HepG2 (cell line): ENCODE data around the gene RIIAD1. TPM values are rescaled to one million over a fixed set of nuclear protein-coding genes. Genes with fewer than 3 reads are reported as not detected.
A peak's percentile ranks its signal among the peaks of the same experiment; 100 is the strongest.

Source experiments
- ATAC-seq: fragments of 200-7000 bp; cut with Tn5 transposase; 3 replicates; pipeline ENCODE4 v1.9.1; 2020; ENCODE audit warnings: mild to moderate bottlenecking, moderate library complexity
- BruUV-seq: library from RNA; stranded (reverse); fragments of 400-500 nt; replicated peaks from 2 replicates; lab custom pipeline; 2021; lab: Mats Ljungman, UMichigan
- CTCF ChIA-PET: fragments of 300-600 bp; formaldehyde crosslinking; extraction: SDS; loops from one replicate; lab custom pipeline; 2021; ENCODE audit warnings: low total read pairs, inconsistent platforms, low intra/inter-chr PET ratio; lab: Yijun Ruan, JAX
- POLR2A ChIA-PET: fragments of 350-600 bp; sonication (Branson Sonifier 250); formaldehyde crosslinking; loops from one replicate; lab custom pipeline; 2020; ENCODE audit warnings: antibody characterized with exemption, inconsistent platforms; lab: Yijun Ruan, JAX
- DNase-seq: peaks from one replicate; pipeline ENCODE4 v3.0.0-alpha.2; 2015; ENCODE audit warnings: low spot score
- FAIRE-seq: peaks from 3 replicates; lab custom pipeline; 2011; peaks lifted over from hg19 to GRCh38; lab: Jason Lieb, UNC
- H2AFZ ChIP-seq: one replicate; pipeline ENCODE4 v1.6.1; 2011; ENCODE audit warnings: low read length, inconsistent platforms
- H3K27ac ChIP-seq: fragments of 300-600 bp; 3 replicates; pipeline ENCODE4 v1.8.0; 2011; ENCODE audit warnings: mixed run types, mild to moderate bottlenecking, mixed read lengths, low read length, inconsistent platforms; ENCODE audit not compliant: insufficient read depth; ENCODE audit errors: extremely low read length
- H3K27me3 ChIP-seq, 2 experiments: fragments of 200-600 bp in 1 of 2; 2 replicates in 1 of 2; 3 replicates in 1 of 2; pipeline versions ENCODE4 v1.6.0 to v1.8.0; 2011; ENCODE audit warnings: low read length in 2 of 2, mild to moderate bottlenecking in 2 of 2, moderate library complexity in 2 of 2, inconsistent platforms in 1 of 2; ENCODE audit not compliant: insufficient read depth in 2 of 2, control insufficient read depth in 1 of 2
- H3K36me3 ChIP-seq, 2 experiments: fragments of 200-600 bp in 1 of 2; replicated peaks in 1 of 2; 2 replicates in 1 of 2; 3 replicates in 1 of 2; pipeline versions ENCODE4 v1.5.1 to v1.8.0; 2011; ENCODE audit warnings: low read length in 2 of 2, inconsistent platforms in 1 of 2; ENCODE audit not compliant: insufficient read depth in 2 of 2, control insufficient read depth in 1 of 2
- H3K4me1 ChIP-seq: 2 replicates; pipeline ENCODE4 v1.5.1; 2012; ENCODE audit warnings: low read length, inconsistent platforms; ENCODE audit not compliant: insufficient read depth
- H3K4me2 ChIP-seq: 2 replicates; pipeline ENCODE4 v1.6.0; 2011; ENCODE audit warnings: low read depth, low read length, inconsistent platforms
- H3K4me3 ChIP-seq, 3 experiments: fragments of 200-600 bp in 1 of 3; sonication (generic), shearing (Covaris generic) in 1 of 3; replicated peaks in 1 of 3; 2 replicates each; pipeline ENCODE4 v1.5.1; 2011 to 2016; ENCODE audit warnings: low read length in 3 of 3, inconsistent platforms in 2 of 3, low read depth in 2 of 3, mild to moderate bottlenecking in 2 of 3, control low read depth in 1 of 3, mixed read lengths in 1 of 3; ENCODE audit not compliant: insufficient read depth in 1 of 3
- H3K79me2 ChIP-seq: one replicate; pipeline ENCODE4 v1.6.1; 2011; ENCODE audit warnings: low read length, inconsistent platforms; ENCODE audit not compliant: insufficient read depth
- H3K9ac ChIP-seq: 2 replicates; pipeline ENCODE4 v1.6.0; 2011; ENCODE audit warnings: mild to moderate bottlenecking, low read depth, low read length, inconsistent platforms; ENCODE audit not compliant: insufficient read depth
- H3K9me3 ChIP-seq: 2 replicates; pipeline ENCODE4 v1.5.1; 2012; ENCODE audit warnings: mild to moderate bottlenecking, low read length
- H4K20me1 ChIP-seq: 2 replicates; pipeline ENCODE4 v1.6.0; 2011; ENCODE audit warnings: inconsistent platforms, mild to moderate bottlenecking, low read length, moderate library complexity; ENCODE audit not compliant: insufficient read depth
- KDM3A ChIP-seq: IDR thresholded peaks from 2 replicates; pipeline ENCODE4 v1.6.1; 2018; ENCODE audit warnings: low read depth, missing compliant biosample characterization
- MAFF ChIP-seq: IDR thresholded peaks from 2 replicates; pipeline ENCODE4 v1.6.1; 2011; ENCODE audit warnings: low read depth, low read length, improper control_type of control experiment
- MAFK ChIP-seq, 2 experiments: IDR thresholded peaks in 1 of 2; conservative IDR thresholded peaks in 1 of 2; 2 replicates each; pipeline ENCODE4 v1.6.1; 2011; ENCODE audit warnings: improper control_type of control experiment in 2 of 2, low read length in 2 of 2
- POLR2G ChIP-seq: fragments of 200-400 bp; formaldehyde crosslinking; IDR thresholded peaks from 2 replicates; pipeline ENCODE4 v1.6.1; 2018; ENCODE audit warnings: mild to moderate bottlenecking, low read depth, low read length, moderate library complexity
- U2AF1 ChIP-seq: fragments of 200-400 bp; formaldehyde crosslinking; optimal IDR thresholded peaks from 2 replicates; pipeline ENCODE3; 2017; ENCODE audit warnings: mild to moderate bottlenecking, low read depth, low read length
- ZKSCAN1 ChIP-seq: fragments of 150-350 bp; IDR thresholded peaks from 2 replicates; pipeline ENCODE4 v1.6.1; 2014; ENCODE audit warnings: low read length
- ZNF207 ChIP-seq: fragments of 450-650 bp; IDR thresholded peaks from 2 replicates; pipeline ENCODE4 v1.6.1; 2016; ENCODE audit warnings: antibody characterized with exemption, borderline replicate concordance
- ZNF317 ChIP-seq: sonication (generic); formaldehyde crosslinking; IDR thresholded peaks from 2 replicates; pipeline ENCODE4 v1.5.0; 2020; ENCODE audit warnings: mild to moderate bottlenecking, missing genetic modification reagents
- ZNF335 ChIP-seq: sonication (generic); formaldehyde crosslinking; IDR thresholded peaks from 2 replicates; pipeline ENCODE4 v1.4.0; 2020; ENCODE audit warnings: missing genetic modification reagents
- ZNF501 ChIP-seq: sonication (generic); formaldehyde crosslinking; IDR thresholded peaks from 2 replicates; pipeline ENCODE4 v1.5.1; 2020; ENCODE audit warnings: mild to moderate bottlenecking, moderate library complexity, missing genetic modification reagents
- ZNF660 ChIP-seq: sonication (generic); formaldehyde crosslinking; IDR thresholded peaks from 2 replicates; pipeline ENCODE4 v1.5.1; 2020; ENCODE audit warnings: mild to moderate bottlenecking, low read depth, missing genetic modification reagents, borderline replicate concordance
- ZNF670 ChIP-seq: sonication (generic); formaldehyde crosslinking; IDR thresholded peaks from 2 replicates; pipeline ENCODE4 v1.8.0; 2022; ENCODE audit warnings: mild to moderate bottlenecking, missing genetic modification reagents, borderline replicate concordance
- WGBS: methylation state at CpG from one replicate; pipeline ENCODE4 v1.1.6; 2017; ENCODE audit warnings: low lambda C conversion rate; 5-methylcytosine and 5-hydroxymethylcytosine counted together
- in situ Hi-C: cut with HindIII; loops from 2 replicates; pipeline ENCODE4 v1.10.0; 2017; ENCODE audit warnings: low pct_unique_long_range_greater_than_20kb; ENCODE audit not compliant: extremely low pct_ligation_motif_present
- intact Hi-C: fragments of 100-400 bp; cut with micrococcal nuclease; formaldehyde crosslinking; loops from one replicate; pipeline ENCODE4 v1.10.0; 2022; ENCODE audit not compliant: unreplicated experiment
- polyA plus RNA-seq, 8 experiments: library from polyadenylated mRNA; depleted of rRNA in 3 of 8; stranded (reverse) in 7 of 8; unstranded in 1 of 8; fragments of >200 nt; fragmentation: Illumina TruSeq in 4 of 8; extraction: Trizol in 4 of 8; gene quantifications; 2 replicates each; pipeline versions ENCODE4 v1.2.1 to v1.2.3, GENCODE V29; 2011 to 2016; ENCODE audit warnings: low read depth in 4 of 8, missing spikeins in 1 of 8, mixed read lengths in 1 of 8; ENCODE audit not compliant: insufficient read depth in 1 of 8
- total RNA-seq, 5 experiments: library from RNA; depleted of rRNA; stranded (reverse); fragments of >200 nt; fragmentation: Illumina TruSeq; extraction: Trizol; gene quantifications; 2 replicates each; pipeline ENCODE4 v1.2.3, GENCODE V29; 2016; ENCODE audit warnings: low read depth in 1 of 5
- TF ChIP-seq, protein P1 (sequence below): sonication (generic); formaldehyde crosslinking; IDR thresholded peaks from 2 replicates; pipeline ENCODE4 v1.5.1; 2020; ENCODE audit warnings: mild to moderate bottlenecking, missing genetic modification reagents

RIIAD1 gene
- total and polyA plus RNA-seq, 2 of the 13 experiments (the other 11 are each of a cell fraction or from before 2014, with no cell fraction given) = not detected

DNA sequence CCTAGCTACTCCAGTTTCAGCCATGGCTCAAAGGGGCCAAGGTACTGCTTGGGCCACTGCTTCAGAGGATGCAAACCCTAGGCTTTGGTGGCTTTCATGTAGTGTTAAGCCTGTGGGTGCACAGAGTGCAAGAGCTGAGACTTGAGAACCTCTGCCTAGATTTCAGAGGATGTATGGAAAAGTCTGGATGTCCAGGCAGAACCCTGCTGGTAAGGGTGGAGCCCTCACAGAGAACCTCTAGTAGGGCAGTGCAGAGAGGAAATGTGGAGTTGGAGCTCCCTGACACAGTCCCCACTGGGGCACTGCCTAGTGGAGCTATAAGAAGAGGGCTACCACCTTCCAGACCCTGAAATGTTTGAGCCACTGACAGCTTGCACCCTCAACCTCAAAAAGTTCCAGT lies 16.2 kb downstream of the RIIAD1 start:
- BruUV-seq = no TSS peak
- TF ChIP-seq, protein P1, sequence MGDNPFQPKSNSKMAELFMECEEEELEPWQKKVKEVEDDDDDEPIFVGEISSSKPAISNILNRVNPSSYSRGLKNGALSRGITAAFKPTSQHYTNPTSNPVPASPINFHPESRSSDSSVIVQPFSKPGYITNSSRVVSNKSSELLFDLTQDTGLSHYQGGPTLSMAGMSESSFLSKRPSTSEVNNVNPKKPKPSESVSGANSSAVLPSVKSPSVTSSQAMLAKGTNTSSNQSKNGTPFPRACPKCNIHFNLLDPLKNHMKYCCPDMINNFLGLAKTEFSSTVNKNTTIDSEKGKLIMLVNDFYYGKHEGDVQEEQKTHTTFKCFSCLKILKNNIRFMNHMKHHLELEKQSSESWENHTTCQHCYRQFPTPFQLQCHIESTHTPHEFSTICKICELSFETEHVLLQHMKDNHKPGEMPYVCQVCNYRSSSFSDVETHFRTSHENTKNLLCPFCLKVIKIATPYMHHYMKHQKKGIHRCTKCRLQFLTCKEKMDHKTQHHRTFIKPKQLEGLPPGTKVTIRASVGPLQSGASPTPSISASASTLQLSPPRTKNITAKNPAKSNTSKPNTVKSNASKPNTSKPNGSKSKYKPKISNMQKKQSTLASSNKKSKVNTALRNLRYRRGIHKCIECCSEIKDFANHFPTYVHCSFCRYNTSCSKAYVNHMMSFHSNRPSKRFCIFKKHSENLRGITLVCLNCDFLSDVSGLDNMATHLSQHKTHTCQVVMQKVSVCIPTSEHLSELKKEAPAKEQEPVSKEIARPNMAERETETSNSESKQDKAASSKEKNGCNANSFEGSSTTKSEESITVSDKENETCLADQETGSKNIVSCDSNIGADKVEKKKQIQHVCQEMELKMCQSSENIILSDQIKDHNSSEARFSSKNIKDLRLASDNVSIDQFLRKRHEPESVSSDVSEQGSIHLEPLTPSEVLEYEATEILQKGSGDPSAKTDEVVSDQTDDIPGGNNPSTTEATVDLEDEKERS (CRISPR knock-in tag) = 0 out of 2 replicates have a peak, but pooled peaks have one; percentile 53
- TF ChIP-seq ZNF501 (CRISPR knock-in tag) = no peak
- ChIA-PET CTCF (no interaction called here), POLR2A (no interaction called here)
- H3K27me3 ChIP-seq = peaks cover 0 to 10% of the 10 kb centered on the region in 2 experiments; a peak in 2 of 5 replicates
- H3K9me3 ChIP-seq = peaks cover 16% of the 10 kb centered on the region; the same call in 1 of the 2 replicates
- no peaks in the 10 kb centered on the region for H3K79me2 ChIP-seq
- H3K36me3 ChIP-seq = no peaks in the 10 kb centered on the region
- FAIRE-seq = no peak
- no peak overlapping the region for H3K4me2 ChIP-seq
- no peak overlapping the region for H2AFZ ChIP-seq
- ATAC-seq = no peak
- no peaks in the 10 kb centered on the region for H4K20me1 ChIP-seq
- H3K4me3 ChIP-seq = no peak overlapping the region
- intact Hi-C loops (loop anchor here (5.0 kb wide), 1 partner anchor 295 kb away; no protein-coding TSS in a partner anchor), in situ Hi-C loops (loop anchor here (10.0 to 25.0 kb wide), 2 partner anchors 143 to 200 kb away; partner anchors contain the start of gene TUFT1)
- H3K4me1 ChIP-seq = peaks cover 8% of the 10 kb centered on the region
- no peak overlapping the region for H3K27ac ChIP-seq
- DNase-seq = no peak
- H3K9ac ChIP-seq = no peak overlapping the region

- no peak overlapping the region for H2AFZ ChIP-seq
- no peaks in the 10 kb centered on the region for H3K4me1 ChIP-seq
- no peaks in the 10 kb centered on the region for H3K36me3 ChIP-seq
- H3K9ac ChIP-seq = no peak overlapping the region
- H3K27ac ChIP-seq = no peak overlapping the region
- intact Hi-C loops (loop anchor here (5.0 kb wide), 1 partner anchor 297 kb away; no protein-coding TSS in a partner anchor), in situ Hi-C loops (loop anchor here (10.0 to 25.0 kb wide), 2 partner anchors 145 to 202 kb away; partner anchors contain the start of gene TUFT1)
- peaks cover 16% of the 10 kb centered on the region; the same call in 1 of the 2 replicates for H3K9me3 ChIP-seq
- H3K27me3 ChIP-seq = peaks cover 0 to 11% of the 10 kb centered on the region in 2 experiments; a peak in 2 of 5 replicates
- no peaks in the 10 kb centered on the region for H4K20me1 ChIP-seq
- no peak overlapping the region for H3K4me3 ChIP-seq
- FAIRE-seq (no peak), DNase-seq (no peak), ATAC-seq (no peak)
- WGBS = 0% methylated on average over 3 of the region's 3 CpGs
- TF ChIP-seq KDM3A (CRISPR knock-in tag) (no peak), ZKSCAN1 (no peak), ZNF207 (no peak), ZNF660 (CRISPR knock-in tag) (no peak), ZNF317 (CRISPR knock-in tag) (no peak), ZNF670 (no peak), MAFK (conservative IDR thresholded peaks at IDR 0.05 in 1 of 2, IDR thresholded peaks at IDR 0.05 in 1 of 2; ENCODE audit: low read length in 2 of 2) (peak; percentile 80 to 82), POLR2G (no peak), MAFF (peak; percentile 74), U2AF1 (no peak), ZNF335 (CRISPR knock-in tag) (no peak)
- ChIA-PET POLR2A (no interaction called here), CTCF (no interaction called here)
- no TSS peak for BruUV-seq
- no peak overlapping the region for H3K4me2 ChIP-seq
- H3K79me2 ChIP-seq = no peaks in the 10 kb centered on the region
These were observed 18.5 kb downstream of the RIIAD1 start for GRCh38 chr1:151739590-151740355.
